Measurements from ENCODE around the gene KCNE3.

KCNE3 gene

GRCh38 chr11:74471037-74471436, 3.7 kb upstream of the KCNE3 start:
- DNase-seq: no peak

DNA sequence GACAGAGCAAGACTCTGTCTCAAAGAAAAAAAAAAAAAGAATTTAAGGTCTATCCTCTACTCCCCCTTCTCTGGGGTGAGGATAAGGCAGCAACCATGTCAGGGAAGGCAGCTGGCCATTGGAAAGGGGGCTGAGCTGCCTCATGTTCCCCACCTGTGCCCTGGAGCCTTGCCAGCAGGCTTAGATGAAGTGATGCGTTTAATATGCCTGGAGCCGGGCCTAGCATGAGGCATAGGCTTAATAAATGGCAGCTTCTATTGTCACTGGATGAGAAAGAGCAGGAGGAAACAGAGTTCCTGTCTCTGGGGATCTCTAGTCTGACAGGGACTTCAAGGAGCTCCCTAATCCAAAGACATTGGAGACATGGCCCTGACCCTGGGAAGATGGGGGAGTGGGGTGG, 3.2 kb upstream of the KCNE3 start:
- DNase-seq: no peak

GRCh38 chr11:74468936-74469335, 1.6 kb upstream of the KCNE3 start:
- DNase-seq: no peak

DNA sequence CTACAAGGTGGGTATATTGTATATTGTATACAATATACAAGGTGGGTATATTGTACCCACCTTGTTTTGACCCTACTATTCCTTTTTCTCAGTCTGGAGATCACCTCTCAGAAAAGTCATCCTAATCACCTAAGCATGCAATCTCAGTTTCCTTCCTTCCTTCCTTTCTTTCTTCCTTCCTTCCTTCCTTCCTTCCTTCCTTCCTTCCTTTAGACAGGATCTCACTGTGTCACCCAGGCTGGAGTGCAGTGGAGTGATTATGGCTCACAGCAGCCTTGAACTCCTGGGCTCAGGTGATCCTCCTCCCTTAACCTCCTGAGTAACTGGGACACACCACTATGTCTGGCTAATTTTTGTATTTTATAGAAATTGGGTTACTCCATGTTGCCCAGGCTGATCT, 1.2 kb upstream of the KCNE3 start:
- DNase-seq: no peak

DNA sequence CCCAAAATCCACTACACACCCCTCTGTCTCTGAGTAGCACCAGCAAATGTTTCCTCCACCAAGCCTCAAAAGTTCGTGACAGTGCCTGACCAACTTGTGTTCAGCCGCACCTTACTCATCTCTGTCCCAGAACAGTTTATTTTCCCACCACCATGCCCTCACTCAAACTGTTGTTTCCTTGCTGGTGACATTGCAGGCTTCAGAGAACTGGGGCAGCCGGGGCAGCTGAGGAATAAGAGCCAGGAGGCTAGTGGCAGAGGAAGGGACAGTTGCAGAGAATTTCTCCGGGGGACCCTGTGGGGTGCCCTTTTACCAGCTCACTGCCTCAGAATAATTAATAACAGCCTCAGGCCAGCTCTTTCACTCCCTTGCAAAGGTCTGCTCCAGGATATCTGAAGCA, 709 bp upstream of the KCNE3 start:
- DNase-seq: no peak

- no peak for DNase-seq
These were observed 2.0 kb downstream of the KCNE3 start for GRCh38 chr11:74465291-74465708.

- no peak for DNase-seq
These were observed 2.6 kb downstream of the KCNE3 start for GRCh38 chr11:74464746-74465145.

DNA sequence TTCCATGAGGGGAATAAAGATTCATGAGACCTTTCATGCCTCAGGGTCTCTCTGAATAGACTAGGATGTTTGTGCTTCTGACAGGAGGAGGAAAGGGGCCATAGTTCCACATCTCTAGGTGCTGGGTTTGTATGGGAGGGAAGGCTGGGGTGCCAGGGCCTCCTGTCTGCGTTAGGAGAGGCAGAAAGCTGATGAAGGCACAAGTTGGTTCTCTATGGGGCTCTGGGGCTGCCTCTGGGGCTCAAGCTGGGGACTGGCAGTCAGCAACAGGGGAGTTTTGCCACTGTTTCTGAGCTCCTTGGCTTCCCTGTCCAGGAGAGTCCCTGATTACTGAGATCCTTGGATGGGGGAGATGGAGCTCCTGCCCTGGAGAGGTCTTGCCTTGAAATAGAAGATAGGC, 4.1 kb downstream of the KCNE3 start:
- no peak for DNase-seq

- no peak for DNase-seq
These were observed 4.7 kb downstream of the KCNE3 start for GRCh38 chr11:74462631-74463030.

GRCh38 chr11:74462009-74462408, 5.3 kb downstream of the KCNE3 start:
- DNase-seq: no peak

DNA sequence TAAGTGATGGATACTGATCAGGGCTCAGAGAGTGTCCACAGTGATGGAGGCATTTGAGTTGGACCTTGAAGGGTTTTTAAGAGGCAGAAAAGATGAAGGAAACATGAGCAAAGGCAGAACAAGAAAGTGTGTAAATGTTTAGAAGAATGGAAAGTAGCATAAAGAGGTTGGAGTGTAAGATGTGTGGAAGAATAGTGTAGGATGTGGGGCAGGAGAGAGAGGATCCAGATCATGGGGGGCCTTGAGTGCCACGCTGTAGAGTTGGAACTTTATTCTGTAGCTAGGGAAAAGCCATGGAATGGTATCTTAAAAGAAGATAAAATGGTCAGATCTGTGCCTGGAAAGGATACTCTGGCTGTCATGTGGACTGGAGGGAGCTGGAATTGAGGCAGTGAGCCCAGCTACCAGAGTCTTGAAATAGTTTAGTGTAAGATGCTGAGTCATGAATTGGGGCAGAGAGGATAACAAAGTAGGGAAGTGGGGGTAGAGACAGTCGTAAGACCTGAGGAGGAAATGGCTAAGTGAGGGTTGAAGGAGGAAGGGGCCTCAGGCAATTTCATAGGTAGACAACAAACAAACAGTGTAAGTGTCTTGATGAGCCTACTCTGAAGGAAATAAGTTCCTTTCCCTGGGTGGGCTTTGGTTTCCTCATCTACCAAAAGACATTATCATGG, 6.7 kb downstream of the KCNE3 start:
- no peak for DNase-seq

DNA sequence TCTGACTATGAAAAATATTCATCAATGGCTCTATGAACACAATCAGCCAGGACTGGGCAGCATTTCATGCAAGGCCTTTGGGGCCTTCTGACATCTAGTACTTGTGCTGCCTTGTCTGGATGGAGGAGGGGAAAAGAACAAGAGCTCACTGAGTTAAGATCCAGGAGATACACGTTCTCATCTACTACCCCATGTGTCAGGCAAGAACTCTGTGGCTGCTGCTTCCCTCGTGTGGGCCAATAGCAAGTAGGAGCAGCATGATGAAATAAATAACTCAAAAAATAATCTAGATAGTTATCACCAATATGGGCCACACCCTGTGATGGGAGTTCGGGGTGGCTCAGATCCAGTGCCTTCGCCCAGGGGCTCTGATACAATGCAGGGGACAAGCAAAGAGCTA, 7.3 kb downstream of the KCNE3 start:
- DNase-seq: no peak

DNA sequence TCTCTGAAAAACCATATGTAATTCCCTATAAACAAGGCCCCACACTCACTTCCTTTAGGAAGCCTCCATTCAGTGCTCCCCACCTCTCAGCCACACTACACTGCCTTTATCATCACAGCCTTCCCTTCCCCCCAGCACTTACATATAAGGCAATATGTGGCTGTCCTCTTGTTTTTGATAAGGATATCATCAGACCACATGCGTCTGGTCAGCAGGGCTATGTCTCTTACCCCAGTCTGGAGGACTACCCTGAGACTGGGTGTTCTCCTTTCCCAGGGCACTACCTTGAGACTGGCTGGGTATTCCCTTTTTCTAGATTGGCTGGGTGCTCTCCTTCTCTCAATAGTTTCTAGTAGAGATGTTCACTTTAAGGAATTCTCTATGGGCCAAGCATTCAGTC, 7.8 kb downstream of the KCNE3 start:
- DNase-seq: no peak

DNA sequence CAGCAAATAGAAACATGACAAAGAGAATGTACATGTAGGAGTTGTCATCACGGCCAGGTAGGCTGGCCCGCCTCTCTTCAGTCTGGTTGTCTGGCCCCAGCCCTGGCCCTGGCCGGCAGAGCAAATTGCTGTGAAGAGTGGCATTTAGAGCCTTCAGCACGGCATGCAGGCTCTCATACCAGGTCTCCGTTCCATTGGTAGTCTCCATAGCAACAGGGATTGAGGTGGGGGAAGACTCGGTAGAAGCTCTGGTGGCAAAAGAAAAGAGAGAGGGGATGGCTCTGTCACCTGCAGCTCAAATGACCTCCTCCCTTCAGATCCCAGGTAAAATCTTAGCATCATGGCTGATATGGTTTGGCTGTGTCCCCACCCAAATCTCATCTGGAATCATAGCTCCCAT, 10.0 kb downstream of the KCNE3 start:
- no peak for DNase-seq

GRCh38 chr11:74453373-74453975, 13.9 kb downstream of the KCNE3 start:
- DNase-seq: peak; percentile 37

GRCh38 chr11:74452366-74452765, 15.0 kb downstream of the KCNE3 start:
- no peak for DNase-seq

DNA sequence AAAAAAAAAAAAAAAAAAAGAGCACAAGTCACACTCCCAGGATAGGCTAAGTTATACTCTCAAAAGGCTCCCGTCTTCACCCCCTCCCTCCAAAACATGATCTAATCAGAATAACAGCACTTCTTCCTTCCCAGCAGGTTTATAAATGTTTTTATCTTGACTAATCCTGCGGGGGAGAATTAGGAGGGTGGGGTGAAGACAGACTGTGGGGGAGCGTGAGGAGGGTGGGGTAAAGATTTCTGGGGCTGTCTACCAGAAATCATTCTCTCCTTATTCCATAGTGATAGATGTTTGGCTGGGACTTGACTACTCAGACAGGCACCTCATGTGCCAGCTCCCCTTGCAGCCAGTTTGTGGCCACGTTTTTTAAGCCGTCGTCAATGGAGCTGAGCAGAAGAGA, 17.0 kb downstream of the KCNE3 start:
- DNase-seq: no peak

- DNase-seq: peak; percentile 86
These were observed 17.9 kb downstream of the KCNE3 start for GRCh38 chr11:74449369-74449931.

DNA sequence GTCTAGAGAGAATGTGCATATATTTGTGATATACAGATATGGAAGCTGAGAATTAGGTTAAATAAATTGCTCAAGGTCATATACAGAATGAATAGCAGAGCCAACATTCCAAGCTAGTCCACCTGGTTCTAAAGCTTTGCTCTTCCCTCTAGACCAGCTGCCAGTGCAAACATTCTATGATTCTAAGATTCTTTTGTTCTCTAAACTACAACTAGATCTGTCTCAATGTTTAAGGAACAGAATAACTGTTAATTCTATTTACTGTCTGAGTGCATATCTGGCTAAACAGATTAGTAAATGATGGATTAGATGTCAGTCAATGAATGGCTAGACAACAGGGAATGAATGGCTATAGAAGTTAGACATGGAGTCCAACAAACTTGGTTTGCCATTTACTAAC, 19.6 kb downstream of the KCNE3 start:
- no peak for DNase-seq

DNA sequence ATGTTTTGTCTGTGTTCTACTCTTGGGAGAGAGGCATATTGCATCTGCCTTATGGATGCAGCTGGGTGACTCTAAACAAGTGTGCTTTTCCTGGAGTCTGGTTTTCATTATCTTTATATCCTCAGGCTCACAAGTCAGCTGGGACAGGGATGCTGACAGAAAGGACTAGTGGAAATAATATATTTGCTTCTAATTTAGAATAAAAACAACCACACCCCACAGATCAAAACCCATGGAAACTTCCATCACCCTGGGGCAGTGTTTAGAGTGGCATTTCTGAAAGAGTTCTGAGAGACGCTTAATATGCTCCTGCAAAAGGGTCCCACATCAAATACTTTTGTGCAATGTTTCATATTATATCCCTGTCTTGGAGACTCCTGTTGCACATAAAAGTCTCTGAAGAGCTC, 20.8 kb downstream of the KCNE3 start:
- DNase-seq: no peak

DNA sequence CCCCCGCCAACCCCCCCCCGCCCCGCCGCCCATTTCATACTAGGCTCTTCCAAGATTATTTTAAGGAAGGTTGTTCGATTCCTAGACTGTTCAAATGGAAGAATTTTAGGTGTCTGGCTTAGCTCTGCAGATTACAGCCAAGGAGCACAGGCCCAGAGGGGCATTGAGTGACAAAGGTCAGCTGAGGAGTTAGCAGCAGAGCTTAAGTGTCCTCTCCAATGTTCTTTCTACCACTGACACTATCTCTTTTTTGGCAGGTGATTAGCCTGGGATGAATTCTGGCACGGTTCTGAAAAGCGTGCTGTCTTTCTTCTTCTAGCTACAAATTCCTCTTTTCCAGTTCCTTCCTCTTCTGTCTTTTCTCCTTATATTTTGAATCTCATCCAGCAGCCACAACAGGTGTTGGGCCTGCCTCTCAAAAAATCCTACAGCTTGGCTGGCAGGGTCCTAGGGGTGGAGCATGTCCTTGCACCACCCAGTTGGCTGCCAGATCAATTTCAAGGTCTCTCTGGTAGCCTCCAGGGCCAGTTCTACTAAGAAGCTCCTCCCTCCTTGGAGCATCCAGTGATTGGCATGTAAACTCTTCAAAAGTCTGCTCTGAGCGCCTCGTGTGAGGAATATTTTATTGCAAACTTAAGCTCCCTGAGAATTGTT, 23.0 kb downstream of the KCNE3 start:
- no peak for DNase-seq

- peak; percentile 63 for DNase-seq
These were observed 24.1 kb downstream of the KCNE3 start for GRCh38 chr11:74443071-74443864.

DNA sequence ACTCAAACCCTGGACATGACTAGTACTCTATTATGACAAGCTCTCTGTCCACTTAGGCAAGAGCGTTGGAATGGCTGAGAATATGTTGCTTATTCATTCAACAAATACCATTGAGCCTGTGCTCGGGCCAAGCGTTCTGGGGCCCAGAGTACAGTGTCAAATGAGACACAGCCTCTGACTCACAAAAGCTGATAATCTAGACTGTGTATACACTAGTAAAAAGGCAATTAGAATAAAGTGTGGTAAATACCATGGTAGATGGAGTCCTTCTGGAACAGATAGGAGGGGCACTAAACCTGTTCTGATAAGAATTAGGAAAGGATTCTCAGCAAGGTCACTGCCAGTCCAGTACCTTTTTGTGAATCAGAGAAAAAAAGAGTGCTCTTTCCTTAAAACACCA, 24.7 kb downstream of the KCNE3 start:
- DNase-seq: no peak

All from NCI-H2227 treated with DMSO at 0.1 percent for 48 hours (cell line).